ENCODE measurements around the gene FOXD3. TPM values are rescaled to one million over a fixed set of nuclear protein-coding genes. Genes with fewer than 3 reads are reported as not detected.

The FOXD3 gene
- total and polyA plus RNA-seq, 7 donors = 0.31 to 5.0 (median 3.9) TPM; not detected in 2

- 93 to 97% methylated on average over 5 of the region's 5 CpGs for WGBS, 2 donors
- Histone ChIP-seq H3K27me3 (no peaks in the 10 kb centered on the region), H3K4me3 (no peak overlapping the region), H3K36me3 (no peaks in the 10 kb centered on the region), H3K9me3 (no peaks in the 10 kb centered on the region), H3K4me1 (peaks cover 0 to 7% (median 3%) of the 10 kb centered on the region in 4 donors), H3K27ac (no peak overlapping the region)
- intact Hi-C loops (cut with DNase I) = loop anchor here (10.0 kb wide), 1 partner anchor 928 kb away; the partner anchor contains the start of gene USP1
- no peak for TF ChIP-seq CTCF (IDR thresholded peaks at IDR 0.05)
- TF ChIP-seq POLR2A (IDR thresholded peaks at IDR 0.05) = no peak
- TF ChIP-seq POLR2AphosphoS5 (IDR thresholded peaks at IDR 0.05) = no peak
- TF ChIP-seq EP300 (IDR thresholded peaks at IDR 0.05) = no peak
- DNase-seq = no peak
These were observed 40.6 kb downstream of the FOXD3 start for GRCh38 chr1:63363014-63363413.

- Histone ChIP-seq H3K4me3 (peak overlapping the region; percentile 81 to 90 (median 88)), H3K27me3 (no peaks in the 10 kb centered on the region), H3K27ac (peak overlapping the region; percentile 85 to 87 (median 86)), H3K9me3 (no peaks in the 10 kb centered on the region), H3K4me1 (peaks cover 0 to 16% (median 10%) of the 10 kb centered on the region in 4 donors), H3K36me3 (peaks cover 0 to 10% (median 4%) of the 10 kb centered on the region in 4 donors)
- TF ChIP-seq CTCF (IDR thresholded peaks at IDR 0.05) (no peak), POLR2AphosphoS5 (IDR thresholded peaks at IDR 0.05) (no peak), EP300 (IDR thresholded peaks at IDR 0.05) (no peak), POLR2A (IDR thresholded peaks at IDR 0.05) (no peak)
- intact Hi-C loops (cut with DNase I) = loop anchor here (2.0 to 10.0 kb wide), 2 partner anchors 44 to 932 kb away; partner anchors contain the start of genes FOXD3 and USP1
- WGBS, 2 donors = 93 to 95% methylated on average over 7 of the region's 7 CpGs
- no peak for DNase-seq
These were observed 44.5 kb downstream of the FOXD3 start for GRCh38 chr1:63366908-63367214.

GRCh38 chr1:63367215-63368103 is 45.1 kb downstream of the FOXD3 start, which contains the start of gene ALG6:
Gene ALG6, plus strand, starts transcription at chr1:63367627. Its CDS starts 3,351 bp downstream, at chr1:63370978.
- intact Hi-C loops (cut with DNase I) = loop anchor here (2.0 to 10.0 kb wide), 3 partner anchors 45 to 933 kb away; partner anchors contain the start of genes EFCAB7, FOXD3, ITGB3BP and USP1
- TF ChIP-seq POLR2AphosphoS5 (IDR thresholded peaks at IDR 0.05) = peak; percentile 63 to 81 (median 76)
- TF ChIP-seq EP300 (IDR thresholded peaks at IDR 0.05) = no peak
- peak in 1 of 4 experiments; percentile 9 for TF ChIP-seq CTCF (IDR thresholded peaks at IDR 0.05)
- peak in 1 of 2 donors; percentile 36 for TF ChIP-seq POLR2A (IDR thresholded peaks at IDR 0.05)
- Histone ChIP-seq H3K4me3 (peak within 1 kb of the TSS; percentile 81 to 90 (median 88)), H3K36me3 (peaks cover 0 to 14% (median 5%) of the 10 kb centered on the region in 4 donors), H3K27ac (peak within 1 kb of the TSS; percentile 85 to 87 (median 86)), H3K27me3 (no peaks in the 10 kb centered on the region), H3K9me3 (no peaks in the 10 kb centered on the region), H3K4me1 (peaks cover 0 to 16% (median 10%) of the 10 kb centered on the region in 4 donors)
- 0 to 1% methylated on average over 77 of the region's 77 CpGs for WGBS, 2 donors
- DNase-seq = peak; percentile 94

DNA sequence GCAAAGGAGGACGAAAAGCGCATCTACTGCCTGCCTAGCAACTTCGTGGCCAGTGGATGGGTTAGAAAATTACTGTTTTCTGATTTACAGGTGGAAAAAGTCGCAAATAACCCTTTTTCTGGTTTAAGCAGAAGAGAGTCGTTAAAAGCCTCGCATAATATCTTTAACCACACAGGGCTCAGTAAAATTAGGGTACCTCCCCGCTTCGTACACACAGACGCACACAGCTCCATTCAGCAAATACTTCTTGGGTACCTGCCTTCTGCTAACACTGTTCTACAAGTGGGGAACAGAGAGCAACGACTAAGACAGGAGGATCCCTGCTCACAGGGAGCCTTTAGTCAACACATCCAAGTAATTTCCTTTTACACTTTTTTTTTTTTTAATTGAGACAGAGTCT is 45.8 kb downstream of the FOXD3 start:
- no peak for DNase-seq
- Histone ChIP-seq H3K27ac (peak overlapping the region; percentile 85 to 87 (median 86)), H3K9me3 (no peaks in the 10 kb centered on the region), H3K36me3 (peaks cover 0 to 16% (median 5%) of the 10 kb centered on the region in 4 donors), H3K27me3 (no peaks in the 10 kb centered on the region), H3K4me3 (peak overlapping the region; percentile 81 to 90 (median 88)), H3K4me1 (peaks cover 0 to 16% (median 10%) of the 10 kb centered on the region in 4 donors)
- WGBS, 2 donors = 2 to 7% methylated on average over 10 of the region's 10 CpGs
- TF ChIP-seq POLR2A (IDR thresholded peaks at IDR 0.05) = no peak
- TF ChIP-seq POLR2AphosphoS5 (IDR thresholded peaks at IDR 0.05) = no peak
- TF ChIP-seq CTCF (IDR thresholded peaks at IDR 0.05) = no peak
- no peak for TF ChIP-seq EP300 (IDR thresholded peaks at IDR 0.05)
- intact Hi-C loops (cut with DNase I) = loop anchor here (2.0 to 10.0 kb wide), 2 partner anchors 155 to 933 kb away; partner anchors contain the start of genes EFCAB7, ITGB3BP and USP1

Small RNA genes within 50 kb of the gene (small RNA-seq; reads per million reads assigned to genes)
- gene MIR6068 (0.11 to 1.2 (median 0.12) reads per million in 3 donors), gene RF00019 (0 reads per million in 3 donors)

Other genes starting within 250 kb of the FOXD3 start
- 10 to 100 TPM in 1 of 4 donors, 1 to 10 TPM in 3; 6.2 to 11.4 (median 7.1) TPM for gene ALG6, start 45.1 kb downstream of the FOXD3 start, total RNA-seq
- 10 to 100 TPM in 1 of 3 donors, 1 to 10 TPM in 2; 3.0 to 10.8 (median 3.2) TPM for gene ALG6, start 45.1 kb downstream of the FOXD3 start, polyA plus RNA-seq
- gene ITGB3BP, start 200.7 kb downstream of the FOXD3 start, total RNA-seq = 10 to 100 TPM in 3 of 4 donors, 1 to 10 TPM in 1; 9.4 to 25.3 (median 15.1) TPM
- gene ITGB3BP, start 200.7 kb downstream of the FOXD3 start, polyA plus RNA-seq = 10 to 100 TPM; 15.7 to 21.6 (median 17.3) TPM
- gene EFCAB7, start 201.0 kb downstream of the FOXD3 start, total RNA-seq = 10 to 100 TPM in 2 of 4 donors, 1 to 10 TPM in 2; 6.9 to 12.8 (median 10.4) TPM
- 1 to 10 TPM; 1.8 to 2.8 (median 2.3) TPM for gene EFCAB7, start 201.0 kb downstream of the FOXD3 start, polyA plus RNA-seq